Measurements from ENCODE around the gene BHLHE23.
"Not testable (repeated sequence)": the region's sequence is repeated elsewhere in the genome, so short reads cannot be mapped to it uniquely, and the experiment has no call there.

BHLHE23 gene

DNA sequence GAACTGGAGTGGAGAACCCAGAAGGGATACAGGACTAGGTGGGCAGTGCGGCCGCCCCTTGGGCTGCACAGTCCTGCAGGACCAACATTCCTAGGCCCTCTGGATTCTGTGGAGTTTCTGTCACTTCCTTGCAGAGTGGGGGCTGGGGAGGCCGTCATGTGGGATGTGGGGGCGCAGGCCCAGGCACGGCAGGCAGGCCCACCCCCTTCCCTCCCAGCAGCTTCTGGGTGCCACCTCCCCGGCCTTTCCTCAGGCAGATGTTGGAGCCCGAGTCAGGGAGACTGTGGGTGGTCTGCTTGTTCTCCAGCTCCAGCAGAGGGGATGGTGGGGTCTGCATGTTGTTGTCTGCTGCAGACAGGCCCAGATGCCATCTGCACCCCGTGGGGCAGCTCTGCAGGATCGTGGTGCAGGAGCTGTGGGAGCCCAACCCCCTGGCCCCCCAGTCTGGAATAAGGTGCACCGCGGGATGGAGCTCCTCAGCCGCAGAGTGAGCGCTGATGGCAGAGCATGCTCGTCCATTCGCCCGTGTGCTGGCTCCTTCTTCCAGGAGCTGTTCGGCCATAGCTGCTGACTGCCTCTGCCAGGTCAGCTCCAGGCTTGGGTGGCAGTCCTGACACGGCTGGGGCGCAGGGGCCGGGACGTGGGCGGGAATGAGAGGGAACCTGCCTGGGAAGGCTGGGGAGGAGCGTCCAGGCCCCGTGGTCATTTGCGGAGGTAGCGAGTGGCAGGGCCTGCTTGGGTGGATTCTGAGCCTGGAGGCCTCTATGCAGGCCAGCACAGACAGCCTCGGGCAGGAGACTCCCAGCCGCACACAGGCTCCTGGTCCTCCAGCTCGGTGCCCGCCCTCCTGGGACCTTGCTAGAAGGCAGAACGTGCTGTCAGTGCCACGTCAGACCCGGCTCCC, 36.2 kb downstream of the BHLHE23 start:
- DNase-seq, result no peak

DNA sequence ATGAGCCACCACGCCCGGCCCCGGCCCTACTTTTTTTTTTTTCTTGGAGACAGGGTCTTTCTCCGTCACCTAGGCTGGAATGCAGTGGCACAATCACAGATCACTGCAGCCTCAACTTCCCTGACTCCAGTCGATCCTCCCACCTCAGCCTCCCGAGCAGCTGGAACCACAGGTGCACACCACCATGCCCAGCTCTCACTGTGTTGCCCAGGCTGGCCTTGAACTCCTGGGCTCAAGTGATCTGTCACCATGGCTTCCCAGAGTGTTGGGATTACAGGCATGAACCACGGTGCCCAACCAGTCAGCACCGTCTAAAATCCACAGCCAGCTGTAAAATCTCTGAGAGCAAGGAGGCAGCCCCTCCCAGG, 36.8 kb downstream of the BHLHE23 start:
- DNase-seq, result no peak

DNA sequence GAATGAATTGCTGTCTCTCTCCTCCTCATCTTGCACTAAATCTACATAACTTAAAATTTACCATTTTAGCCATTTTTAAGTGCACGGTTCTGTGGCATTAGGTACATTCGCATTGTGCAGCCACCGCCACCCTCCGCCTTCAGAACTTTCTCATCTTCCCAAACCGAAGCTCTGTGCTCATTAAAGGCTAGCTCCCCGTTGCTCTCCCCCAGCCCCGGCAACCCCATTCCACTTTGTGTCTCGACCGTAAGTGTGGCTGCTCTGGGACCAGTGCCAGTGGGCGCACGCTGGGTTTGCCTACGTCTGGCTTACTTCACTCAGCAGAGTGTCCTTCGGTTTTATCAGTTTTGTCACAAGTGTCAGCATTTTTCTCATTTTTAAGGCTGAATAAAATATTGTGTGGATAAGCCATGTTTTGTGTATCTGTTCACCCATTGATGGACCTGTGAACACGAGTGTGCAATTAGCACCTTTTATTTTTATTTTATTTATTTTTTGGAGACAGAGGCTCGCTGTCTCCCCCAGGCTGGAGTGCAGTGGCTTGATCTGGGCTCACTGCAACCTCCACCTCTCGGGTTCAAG, 37.5 kb downstream of the BHLHE23 start:
- DNase-seq, result no peak

DNA sequence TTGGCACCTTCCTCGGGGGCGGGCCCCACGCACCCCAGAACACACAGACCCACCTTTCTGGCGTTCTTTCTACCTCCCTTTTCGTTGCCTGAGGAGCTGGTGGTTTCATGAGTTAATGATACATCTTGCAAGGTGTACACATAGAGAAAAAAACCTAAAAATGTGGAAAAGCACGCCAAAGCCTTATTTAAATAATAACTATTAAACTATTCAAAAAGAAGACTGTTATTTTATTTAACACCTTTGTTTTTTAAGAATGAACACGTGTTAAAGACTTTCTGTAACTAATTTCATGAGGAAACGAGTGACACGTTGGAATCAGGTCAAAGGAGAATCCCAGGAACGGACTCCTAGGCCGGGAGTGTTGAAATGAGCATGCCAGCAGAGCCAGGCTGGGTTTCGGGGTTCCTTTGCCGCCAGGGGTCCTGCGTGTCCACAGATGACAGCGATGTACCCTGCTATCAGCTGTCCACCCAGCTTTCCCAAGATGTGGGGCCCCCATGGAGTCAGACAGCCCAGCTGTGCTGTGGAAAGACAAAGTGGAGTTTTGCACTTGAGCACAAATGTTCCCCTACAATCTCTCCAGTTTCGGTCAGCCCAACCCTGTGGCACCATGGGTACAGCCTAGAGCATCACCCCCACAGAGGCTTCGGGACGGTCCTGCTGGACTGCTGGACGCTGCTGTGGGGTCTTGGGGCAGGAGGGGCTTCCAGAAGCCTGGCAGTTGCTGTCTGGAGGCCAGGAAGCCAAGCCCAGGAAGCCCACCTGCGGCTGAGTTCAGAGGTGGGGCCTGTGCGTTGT, 38.2 kb downstream of the BHLHE23 start:
- DNase-seq, result no peak

DNA sequence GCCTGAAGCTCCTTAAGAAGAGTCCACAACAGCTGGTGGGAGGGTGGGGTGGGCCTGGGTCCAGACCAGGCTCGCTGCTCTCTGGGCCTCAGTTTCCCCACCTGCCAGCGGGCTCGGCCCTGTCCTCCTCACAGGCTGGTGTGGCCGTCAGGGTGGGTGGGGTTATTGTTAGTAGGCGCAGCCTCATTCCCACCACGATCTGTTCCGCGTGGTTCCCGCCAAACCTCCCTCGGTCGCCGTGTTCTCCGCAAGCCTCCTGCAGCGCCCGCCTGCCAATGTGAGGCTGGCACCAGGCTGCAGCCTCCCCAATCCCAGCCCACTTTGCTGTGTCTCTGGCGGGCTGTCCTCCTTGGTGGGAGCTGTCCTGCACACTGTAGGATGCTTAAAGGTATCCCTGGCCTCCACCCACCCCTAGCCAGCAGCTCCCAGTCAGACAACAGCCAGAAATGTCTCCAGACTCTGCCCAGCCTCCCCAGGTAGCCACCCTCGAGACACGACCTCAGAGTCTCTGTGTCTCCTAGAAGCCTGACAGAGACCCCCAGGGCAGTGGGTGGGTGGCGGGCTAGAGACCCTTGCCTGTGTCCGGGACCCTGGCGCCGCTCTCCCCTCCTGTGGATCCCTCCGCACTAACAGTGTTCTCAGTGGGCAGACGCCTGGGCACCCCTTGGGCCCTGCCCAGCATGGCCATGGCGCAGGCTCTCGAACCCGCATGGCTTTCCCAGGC, 39.0 kb downstream of the BHLHE23 start:
- DNase-seq, result no peak

DNA sequence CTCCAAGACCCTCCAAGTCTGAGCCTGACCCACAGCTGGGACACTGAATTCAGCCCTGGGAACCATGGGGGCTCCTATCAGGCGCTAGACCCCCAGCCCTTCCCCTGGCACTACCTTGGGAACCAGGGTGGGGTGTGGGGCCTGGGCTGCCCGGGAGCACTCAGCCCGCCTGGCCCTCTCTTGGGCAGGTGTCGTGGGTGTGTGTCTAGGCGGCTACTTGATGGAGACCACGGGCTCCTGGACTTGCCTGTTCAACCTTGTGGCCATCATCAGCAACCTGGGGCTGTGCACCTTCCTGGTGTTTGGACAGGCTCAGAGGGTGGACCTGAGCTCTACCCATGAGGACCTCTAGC, 39.6 kb downstream of the BHLHE23 start:
- no peak for DNase-seq

DNA sequence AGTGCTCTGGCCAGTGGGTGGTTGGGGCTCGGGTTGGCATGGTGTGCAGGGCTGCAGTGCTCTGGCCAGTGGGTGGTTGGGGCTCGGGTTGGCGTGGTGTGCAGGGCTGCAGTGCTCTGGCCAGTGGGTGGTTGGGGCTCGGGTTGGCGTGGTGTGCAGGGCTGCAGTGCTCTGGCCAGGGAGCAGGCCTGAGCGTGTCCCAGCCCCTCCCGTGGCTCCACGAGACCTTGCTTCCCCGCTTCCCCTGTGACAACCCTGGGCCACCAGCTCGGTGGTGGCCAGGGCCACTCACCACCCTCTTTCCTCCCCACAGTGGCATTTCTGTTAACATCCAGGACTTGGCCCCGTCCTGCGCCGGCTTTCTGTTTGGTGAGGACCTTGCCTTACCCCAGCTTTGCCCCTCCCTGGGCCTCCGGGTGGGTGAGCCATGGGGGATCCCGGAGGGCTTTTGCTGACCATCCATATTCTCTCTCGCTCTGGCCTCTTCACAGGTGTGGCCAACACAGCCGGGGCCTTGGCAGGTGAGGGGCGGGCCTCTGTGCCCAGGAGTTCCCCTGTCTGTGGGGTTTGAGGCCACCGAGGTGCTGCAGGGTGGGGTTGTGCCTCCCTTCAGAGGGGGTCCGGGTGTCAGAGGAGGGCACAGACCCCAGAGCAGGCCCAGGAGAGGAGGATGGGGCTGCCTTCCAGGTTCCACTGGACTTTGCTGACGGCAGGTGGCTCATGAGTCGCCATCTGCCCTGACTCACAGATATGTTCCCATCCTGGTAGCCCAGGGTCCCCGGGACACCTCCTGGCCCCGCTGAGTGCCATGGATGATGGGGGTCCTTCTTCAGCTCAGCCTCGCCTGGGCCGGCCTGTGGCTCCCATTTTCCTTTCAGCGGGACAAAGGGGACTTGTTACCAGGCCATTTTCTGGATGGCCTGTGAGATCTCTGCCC, 40.3 kb downstream of the BHLHE23 start:
- no peak for DNase-seq

DNA sequence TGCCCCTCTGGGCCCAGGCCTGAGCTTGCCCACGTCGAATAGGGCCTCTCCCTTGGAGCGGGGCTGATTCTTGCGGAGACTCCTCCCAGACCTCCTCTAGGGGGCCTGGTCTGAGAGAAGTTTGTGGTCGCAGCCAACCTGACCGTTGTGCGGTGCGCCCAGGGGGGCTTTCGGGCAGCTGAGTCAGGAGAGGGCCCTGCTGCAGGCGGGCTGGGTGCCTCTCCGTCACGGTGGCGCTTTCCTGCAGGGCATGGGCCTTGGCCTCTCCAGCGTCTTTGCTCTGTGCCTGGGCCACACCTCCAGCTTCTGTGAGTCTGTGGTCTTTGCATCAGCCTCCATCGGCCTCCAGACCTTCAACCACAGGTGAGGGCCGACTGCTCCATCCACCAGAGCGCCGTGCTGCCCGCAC, 41.4 kb downstream of the BHLHE23 start:
- no peak for DNase-seq

DNA sequence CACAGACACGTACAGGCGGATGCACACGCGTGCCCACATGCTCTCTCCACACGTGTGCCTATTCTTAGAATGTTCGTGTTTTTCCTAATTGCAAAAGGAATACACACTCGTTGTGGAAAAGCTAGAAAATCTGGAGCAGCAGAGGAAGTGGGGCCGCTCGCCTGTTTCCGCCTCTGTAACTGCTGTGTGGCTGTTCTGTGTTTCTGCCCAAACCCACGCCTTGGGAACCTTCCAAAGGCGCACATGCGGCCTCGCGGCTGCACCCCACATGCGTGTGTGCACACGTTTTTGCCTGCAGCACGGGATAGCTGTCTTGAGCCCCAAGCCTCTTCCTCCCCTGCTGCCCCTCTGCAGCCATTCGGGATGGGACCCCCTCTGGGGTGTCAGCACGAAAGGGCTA, 42.1 kb downstream of the BHLHE23 start:
- DNase-seq, result no peak

DNA sequence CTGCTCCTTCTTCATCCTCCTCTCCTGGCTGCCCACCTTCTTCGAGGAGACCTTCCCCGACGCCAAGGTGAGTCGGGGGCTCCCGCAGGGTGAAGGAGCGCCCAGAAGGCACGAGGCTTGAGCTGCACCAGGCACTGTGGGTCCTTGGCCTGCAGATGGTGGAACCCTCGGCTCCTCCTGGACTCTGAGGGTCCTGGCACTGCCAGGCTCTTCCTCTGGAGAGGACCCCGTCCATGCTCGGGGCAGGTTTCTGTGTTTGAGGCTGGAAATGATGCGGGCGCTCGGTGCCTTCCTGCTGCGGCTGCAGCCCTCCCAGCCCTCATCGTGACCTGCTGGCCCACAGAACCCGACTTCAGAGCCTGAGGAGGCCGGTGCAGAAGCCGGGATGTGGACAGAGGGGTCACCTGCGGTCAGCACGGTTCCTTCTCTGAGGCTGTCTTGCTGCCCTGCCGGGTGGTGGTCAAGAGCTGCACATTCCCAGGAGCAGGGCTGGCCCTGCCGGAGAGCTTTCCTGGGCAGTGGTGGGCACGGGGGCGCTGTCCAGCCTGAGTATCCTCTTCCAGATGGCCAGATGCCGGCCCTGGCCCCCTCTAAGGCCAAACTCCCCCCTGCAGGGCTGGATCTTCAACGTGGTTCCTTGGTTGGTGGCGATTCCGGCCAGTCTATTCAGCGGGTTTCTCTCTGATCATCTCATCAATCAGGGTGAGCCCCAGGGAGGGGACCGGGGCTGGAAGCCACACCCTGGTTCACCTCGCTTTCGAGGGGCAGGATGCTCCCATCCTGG, 43.0 kb downstream of the BHLHE23 start:
- no peak for DNase-seq

DNA sequence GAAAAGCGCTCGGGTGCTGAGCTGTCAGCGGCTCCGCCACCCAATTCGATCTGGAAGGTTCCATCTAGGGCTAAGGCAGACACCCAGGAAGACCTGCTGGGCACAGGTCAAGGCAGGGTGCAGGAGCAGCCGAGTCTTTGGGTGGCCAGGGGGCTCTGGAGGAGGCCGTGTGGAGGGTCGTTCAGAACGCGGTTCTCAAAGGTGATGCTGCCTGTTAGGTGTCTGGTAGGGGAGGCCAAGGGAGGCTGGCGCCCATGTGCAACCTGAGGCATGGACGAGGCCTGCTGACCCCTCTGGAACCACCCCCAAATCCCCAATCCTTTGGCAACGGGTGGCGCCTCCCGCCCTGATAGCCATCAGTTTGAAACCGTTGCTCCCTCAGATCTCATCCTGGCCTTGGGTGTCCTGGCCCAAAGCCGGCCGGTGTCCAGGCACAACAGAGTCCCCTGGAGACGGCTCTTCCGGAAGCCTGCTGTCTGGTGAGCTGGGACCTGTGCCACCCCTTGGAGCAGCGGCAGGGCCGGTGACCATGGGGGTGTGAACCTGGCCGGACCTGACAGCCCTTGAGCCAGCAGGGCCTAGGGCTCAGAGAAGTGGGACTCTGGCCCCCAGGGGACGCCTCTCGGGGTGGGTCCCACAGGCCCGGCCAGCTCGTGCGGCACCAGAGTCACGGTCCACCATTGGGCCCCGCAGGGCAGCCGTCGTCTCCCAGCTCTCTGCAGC, 43.7 kb downstream of the BHLHE23 start:
- DNase-seq, result no peak

DNA sequence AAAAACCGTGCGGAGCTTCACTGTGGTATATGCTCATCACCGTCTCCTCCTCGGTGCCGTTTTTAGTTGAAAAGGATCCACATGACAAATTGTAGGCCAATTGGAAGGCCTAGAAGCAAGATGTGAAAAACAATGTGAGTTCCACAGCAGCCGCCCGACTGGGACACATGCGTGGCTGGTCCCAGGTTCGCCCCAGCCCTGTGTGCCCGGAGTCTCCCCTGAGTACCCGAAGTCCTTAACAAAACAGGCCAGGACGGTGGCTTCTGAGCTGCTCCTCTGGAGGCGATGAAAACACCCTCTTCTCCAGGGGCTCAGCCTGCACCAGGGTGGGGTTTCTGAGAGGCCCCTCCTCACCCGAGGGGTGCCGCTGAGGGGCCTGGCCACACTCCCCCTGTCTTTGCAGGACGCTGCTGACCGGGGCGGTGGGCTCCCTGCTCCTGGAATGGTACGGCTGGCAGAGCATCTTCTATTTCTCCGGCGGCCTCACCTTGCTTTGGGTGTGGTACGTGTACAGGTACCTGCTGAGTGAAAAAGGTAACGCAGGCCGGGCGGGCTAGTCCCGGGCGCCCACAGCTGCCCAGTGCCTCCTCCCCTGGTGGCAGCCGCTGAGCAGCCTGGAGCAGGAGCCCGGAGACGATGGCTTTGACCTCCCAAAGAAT, 44.4 kb downstream of the BHLHE23 start:
- DNase-seq, result no peak

DNA sequence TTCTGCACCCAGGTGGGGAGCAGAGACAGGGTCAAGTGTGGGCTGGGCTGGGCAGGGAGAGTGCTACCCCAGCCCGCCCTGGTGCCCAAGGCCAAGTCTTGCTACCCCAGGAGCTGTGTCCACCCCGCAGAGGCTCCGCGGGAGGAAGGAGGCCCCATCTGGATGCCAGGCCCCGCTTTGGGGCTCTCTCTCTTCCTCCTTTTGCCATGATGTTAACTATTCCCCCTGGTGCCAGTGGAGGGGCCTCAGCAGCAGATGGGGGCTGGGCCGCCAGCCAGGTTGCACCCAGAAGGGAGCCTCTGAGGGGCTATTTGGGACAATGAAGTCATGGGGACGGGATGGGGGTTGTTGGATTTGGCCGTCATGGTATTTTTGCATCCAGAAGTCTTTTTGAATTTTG, 45.0 kb downstream of the BHLHE23 start:
- no peak for DNase-seq

DNA sequence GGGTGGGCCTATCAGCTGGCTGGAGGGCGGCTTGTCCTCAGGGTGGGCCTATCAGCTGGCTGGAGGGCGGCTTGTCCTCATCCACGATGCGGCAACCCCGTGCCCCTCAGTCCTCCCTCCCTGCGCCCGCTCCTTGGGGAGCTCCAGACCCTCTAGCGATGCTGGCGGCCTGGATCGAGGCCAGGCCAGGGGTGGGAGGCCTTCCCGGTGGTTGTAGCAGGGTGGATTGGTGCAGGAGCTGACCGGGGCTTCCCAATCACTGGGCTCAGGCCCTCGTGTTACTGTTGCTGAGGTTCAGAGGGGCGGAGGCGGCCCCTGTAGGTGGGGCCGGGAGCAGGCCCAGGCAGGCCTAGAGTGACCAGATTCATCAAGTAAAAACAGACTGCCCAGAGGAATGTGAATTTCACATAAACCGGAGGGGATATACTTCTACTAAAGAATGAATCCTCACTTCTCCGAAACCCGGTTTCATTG, 45.4 kb downstream of the BHLHE23 start:
- no peak for DNase-seq

DNA sequence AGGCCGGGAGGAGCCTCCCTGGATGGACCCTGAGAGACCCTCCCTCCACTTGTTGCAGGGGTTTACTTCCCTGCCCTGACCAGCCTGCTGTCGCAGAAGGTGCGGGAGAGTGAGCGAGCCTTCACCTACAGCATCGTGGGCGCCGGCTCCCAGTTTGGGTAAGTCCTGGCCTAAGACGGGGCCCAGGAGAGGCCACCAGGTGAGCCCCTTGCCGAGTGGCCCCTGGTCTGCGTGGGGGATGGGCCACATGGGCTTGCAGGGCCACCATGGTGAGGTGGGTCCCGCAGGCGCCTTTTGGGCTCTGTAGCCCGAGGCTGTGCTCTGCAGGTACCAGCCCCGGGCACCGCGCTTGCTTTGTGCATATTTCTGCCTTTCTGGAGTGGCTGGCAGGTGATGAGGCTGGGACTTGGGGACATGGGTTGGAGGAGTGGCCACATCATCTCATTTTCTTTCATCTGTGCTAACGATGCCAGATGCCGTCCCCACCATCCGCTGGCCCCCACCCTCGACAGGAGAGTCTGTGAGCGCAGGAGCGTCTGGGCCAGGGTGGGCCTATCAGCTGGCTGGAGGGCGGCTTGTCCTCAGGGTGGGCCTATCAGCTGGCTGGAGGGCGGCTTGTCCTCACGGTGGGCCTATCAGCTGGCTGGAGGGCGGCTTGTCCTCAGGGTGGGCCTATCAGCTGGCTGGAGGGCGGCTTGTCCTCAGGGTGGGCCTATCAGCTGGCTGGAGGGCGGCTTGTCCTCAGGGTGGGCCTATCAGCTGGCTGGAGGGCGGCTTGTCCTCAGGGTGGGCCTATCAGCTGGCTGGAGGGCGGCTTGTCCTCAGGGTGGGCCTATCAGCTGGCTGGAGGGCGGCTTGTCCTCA, 46.1 kb downstream of the BHLHE23 start:
- not testable (repeated sequence) for DNase-seq

DNA sequence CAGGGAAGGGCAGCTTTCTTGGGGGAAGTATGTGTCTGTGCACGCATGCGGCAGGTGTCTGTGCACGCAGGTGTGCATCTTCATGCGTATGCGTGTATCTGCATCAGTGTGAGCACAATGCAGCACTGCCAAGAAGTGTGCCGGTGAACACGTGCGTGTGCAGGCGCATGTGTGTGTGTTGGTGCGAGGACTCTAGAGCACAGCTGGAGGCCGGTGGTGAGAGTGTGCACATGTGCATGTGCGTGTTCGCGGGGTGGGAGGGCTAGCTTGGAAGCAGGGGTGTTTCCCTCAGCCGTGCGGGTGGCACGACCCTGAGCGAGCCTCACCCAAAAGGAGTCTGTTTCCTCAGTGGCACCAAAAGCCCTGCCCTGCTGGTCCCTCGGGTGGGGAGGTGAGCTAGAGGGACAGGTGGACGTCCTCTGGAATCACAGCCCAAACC, 46.7 kb downstream of the BHLHE23 start:
- no peak for DNase-seq

DNA sequence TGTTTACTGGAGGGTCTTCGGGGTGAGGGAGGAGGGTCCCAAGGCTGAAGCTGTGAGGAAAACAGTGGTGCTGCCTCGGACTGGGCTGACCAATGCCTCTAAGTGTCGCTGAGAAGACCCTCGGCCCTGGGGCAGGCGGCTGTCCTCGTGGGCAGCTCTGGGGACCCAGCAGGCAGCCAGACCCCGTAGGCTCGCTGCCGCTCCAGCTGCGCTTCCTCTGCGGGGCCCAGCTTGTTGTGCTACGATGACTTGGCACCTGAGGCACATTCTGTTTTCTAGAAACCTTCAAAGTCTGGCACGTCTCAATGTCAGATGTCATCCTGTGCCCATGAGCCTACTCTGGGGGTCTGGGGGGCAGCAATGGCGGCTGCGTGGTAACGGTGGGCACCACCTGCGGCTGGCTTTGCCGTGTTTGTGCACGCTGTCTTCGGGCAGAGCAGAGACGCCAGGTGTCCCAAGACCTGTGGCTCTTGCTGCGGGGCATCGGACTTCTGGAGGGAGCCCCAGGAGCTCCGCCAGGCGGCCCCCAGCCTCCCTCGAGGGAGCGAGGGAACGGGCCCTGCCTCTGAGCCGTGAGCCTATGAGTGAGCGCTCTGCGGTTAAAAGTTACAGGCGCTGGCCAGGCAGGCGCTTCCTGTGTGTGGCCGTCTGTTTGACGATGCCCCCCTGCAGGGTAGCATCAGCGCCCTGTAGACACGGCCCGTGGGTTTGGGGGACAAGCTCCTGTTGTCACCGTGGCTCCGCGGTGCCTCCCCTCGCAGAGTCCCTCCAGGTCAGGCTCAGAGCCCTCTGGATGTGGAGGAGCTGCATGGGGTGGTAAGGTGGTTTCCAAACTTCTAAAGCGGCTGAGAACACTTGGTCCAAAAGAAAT, 47.4 kb downstream of the BHLHE23 start:
- no peak for DNase-seq

All from amniotic stem cell (primary cell).